DND-41 (cell line): ENCODE measurements around the gene ULBP1.

ENCODE experiments used
- CTCF ChIP-seq: IDR thresholded peaks from 2 replicates; pipeline ENCODE4 v1.5.1; 2012; ENCODE audit warnings: borderline replicate concordance, low read length, moderate library complexity, mild to moderate bottlenecking; ENCODE audit not compliant: poor library complexity, severe bottlenecking; ENCODE audit errors: extremely low read depth
- EZH2 ChIP-seq: IDR thresholded peaks from 3 replicates; pipeline ENCODE4 v1.6.1; 2012; ENCODE audit warnings: borderline replicate concordance, low read depth, mild to moderate bottlenecking, moderate library complexity, low read length, inconsistent platforms; ENCODE audit not compliant: severe bottlenecking

DNA sequence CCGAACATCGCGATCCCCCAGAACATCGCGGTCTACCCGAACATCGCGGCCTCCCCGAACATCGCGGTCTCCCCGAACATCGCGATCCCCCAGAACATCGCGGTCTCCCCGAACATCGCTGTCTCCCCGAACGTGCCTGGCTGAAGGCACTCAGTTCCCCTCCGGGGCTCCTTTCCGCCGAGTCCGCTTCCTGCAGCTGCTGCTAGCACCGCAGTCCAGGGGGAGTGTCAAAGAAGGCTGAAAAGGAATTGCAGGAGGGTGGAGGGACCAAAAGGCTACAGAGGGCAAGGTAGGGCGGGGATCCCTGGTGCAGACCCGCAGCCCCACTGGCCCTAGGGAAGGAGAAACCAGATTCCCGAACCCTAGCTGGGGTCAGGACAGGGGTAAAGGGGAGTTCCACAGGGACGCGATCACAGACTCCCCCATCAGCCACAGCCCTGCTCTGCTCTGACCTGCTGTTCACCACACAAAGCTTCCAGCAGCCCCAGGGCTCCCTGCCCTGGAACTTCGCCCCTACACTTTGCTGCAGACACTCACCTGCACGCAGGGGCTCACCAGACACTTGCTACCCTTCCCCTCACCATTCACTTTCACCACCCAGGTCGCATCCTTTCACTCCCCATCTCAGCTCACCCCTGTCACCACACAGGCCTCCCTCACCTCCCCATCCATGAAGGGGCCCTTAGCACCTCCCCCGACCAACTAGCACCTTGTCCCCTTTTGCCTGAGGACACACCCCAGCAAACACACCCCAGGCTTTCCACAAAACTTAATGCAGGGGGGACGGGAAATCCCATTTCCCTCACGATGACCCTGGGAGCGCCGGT lies 1.7 kb downstream of the ULBP1 start:
- no peak for TF ChIP-seq CTCF
- no peak for TF ChIP-seq EZH2
